Pancreas (tissue), 10 donors: ENCODE results near the gene ZNF362. TPM values are rescaled to one million over a fixed set of nuclear protein-coding genes. Genes with fewer than 3 reads are reported as not detected.

Source experiments
- ATAC-seq, 4 donors: fragments of 200-7000 bp; cut with Tn5 transposase; one replicate each; pipeline versions ENCODE4 v1.8.0 to v1.9.1; 2020; ENCODE audit warnings: mild to moderate bottlenecking in 4 of 4, moderate library complexity in 4 of 4
- DNase-seq, 6 donors: peaks; one replicate each; pipeline ENCODE4 v3.0.0-alpha.2; 2020
- FAIRE-seq: peaks from 2 replicates; lab custom pipeline; 2012; peaks lifted over from hg19 to GRCh38; lab: Jason Lieb, UNC
- H3K27ac ChIP-seq, 4 donors: fragments of 200-600 bp; sonication (generic); 1 replicate in 3 of 4; 2 replicates in 1 of 4; pipeline versions ENCODE4 v1.5.0 to v1.8.0; 2020
- H3K27me3 ChIP-seq, 4 donors: fragments of 200-600 bp; one replicate each; pipeline ENCODE4 v1.8.0; 2021
- H3K36me3 ChIP-seq, 3 donors: fragments of 200-600 bp; sonication (generic) in 1 of 3; one replicate each; pipeline versions ENCODE4 v1.5.0 to v1.8.0; 2020 to 2021
- H3K4me1 ChIP-seq, 3 donors: fragments of 200-600 bp; one replicate each; pipeline ENCODE4 v1.8.0; 2021
- H3K4me3 ChIP-seq, 4 donors: fragments of 200-600 bp; sonication (generic) in 2 of 4; one replicate each; pipeline versions ENCODE4 v1.5.0 to v1.8.0; 2020 to 2021
- H3K9me3 ChIP-seq, 4 donors: fragments of 200-600 bp; one replicate each; pipeline ENCODE4 v1.8.0; 2021
- WGBS, 2 donors: extraction: QIAGEN DNeasy Blood & Tissue Kit; methylation state at CpG; one replicate each; pipeline ENCODE4 v1.1.7; 2013; 5-methylcytosine and 5-hydroxymethylcytosine counted together
- intact Hi-C, 3 donors: fragments of 100-400 bp; cut with DNase I; formaldehyde crosslinking; loops; one replicate each; pipeline versions ENCODE4 v1.11.1 to v1.14.2; 2022
- polyA plus RNA-seq, 2 donors: library from polyadenylated mRNA; stranded (reverse); fragments of 200-250 nt; gene quantifications; one replicate each; pipeline ENCODE4 v1.2.3, GENCODE V29; 2013
- total RNA-seq, 6 donors: library from RNA; stranded (reverse); fragmentation: NEBNext Ultra II Directional in 4 of 6; extraction: Animal tissue kit (Norgen Biotek cat#: 25700) in 4 of 6; gene quantifications; one replicate each; pipeline versions ENCODE4 v1.2.1 to v1.2.4, GENCODE V29; 2021 to 2023
- TF ChIP-seq, protein P1 (sequence below), 4 donors: fragments of 200-600 bp; sonication (generic) in 3 of 4; IDR thresholded peaks; one replicate each; pipeline versions ENCODE4 v1.5.0 to v1.8.0; 2021; ENCODE audit warnings: antibody characterized with exemption in 4 of 4
- donor health status: healthy with polysubstance abuse.
- donor health status: DM: no; HTN: no; CAD: no; lungs with moderate emphysema.
- donor health status: DM: no; HTN: no; CAD: no.
- donor health status: control.
- donor health status: control.
- donor health status: Bipolar disorder and iron deficiency.
- donor health status: DM: yes; HTN: yes; CAD: no.
- donor health status: DM: no; HTN: no; CAD: no.
- donor health status: DM: no; HTN: no; CAD: no.
- donor health status: DM: yes; HTN: yes; CAD: no.

ZNF362 gene
- total and polyA plus RNA-seq, 8 donors = 11.8 to 19.7 (median 13.9) TPM

DNA sequence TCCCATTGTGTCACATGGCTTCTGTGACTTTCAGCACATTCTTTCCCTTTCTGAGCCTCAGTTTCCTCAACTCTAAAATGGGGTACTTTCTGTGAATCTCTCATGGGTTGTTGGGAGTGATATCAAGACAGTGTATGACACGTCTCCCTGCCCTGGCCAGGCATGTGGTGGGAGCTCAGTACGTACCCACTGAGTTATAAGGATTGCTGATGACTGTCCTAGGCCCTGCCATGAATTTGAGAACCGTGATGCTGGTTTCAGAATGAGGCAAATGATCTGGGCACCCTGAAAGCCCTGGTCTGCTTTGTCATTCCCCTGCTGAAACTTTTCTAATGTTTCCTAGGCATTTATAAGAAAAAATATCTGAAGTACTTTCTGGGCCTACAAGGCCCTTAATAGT is 3.6 kb downstream of the ZNF362 start:
- H3K4me1 ChIP-seq = peaks cover 8 to 16% (median 12%) of the 10 kb centered on the region in 3 donors
- WGBS, 2 donors = 92 to 96% methylated on average over 3 of the region's 3 CpGs
- ATAC-seq = no peak
- H3K27ac ChIP-seq = no peak overlapping the region
- TF ChIP-seq, protein P1, sequence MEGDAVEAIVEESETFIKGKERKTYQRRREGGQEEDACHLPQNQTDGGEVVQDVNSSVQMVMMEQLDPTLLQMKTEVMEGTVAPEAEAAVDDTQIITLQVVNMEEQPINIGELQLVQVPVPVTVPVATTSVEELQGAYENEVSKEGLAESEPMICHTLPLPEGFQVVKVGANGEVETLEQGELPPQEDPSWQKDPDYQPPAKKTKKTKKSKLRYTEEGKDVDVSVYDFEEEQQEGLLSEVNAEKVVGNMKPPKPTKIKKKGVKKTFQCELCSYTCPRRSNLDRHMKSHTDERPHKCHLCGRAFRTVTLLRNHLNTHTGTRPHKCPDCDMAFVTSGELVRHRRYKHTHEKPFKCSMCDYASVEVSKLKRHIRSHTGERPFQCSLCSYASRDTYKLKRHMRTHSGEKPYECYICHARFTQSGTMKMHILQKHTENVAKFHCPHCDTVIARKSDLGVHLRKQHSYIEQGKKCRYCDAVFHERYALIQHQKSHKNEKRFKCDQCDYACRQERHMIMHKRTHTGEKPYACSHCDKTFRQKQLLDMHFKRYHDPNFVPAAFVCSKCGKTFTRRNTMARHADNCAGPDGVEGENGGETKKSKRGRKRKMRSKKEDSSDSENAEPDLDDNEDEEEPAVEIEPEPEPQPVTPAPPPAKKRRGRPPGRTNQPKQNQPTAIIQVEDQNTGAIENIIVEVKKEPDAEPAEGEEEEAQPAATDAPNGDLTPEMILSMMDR (IDR thresholded peaks at IDR 0.05) = no peak
- H3K27me3 ChIP-seq = no peaks in the 10 kb centered on the region
- FAIRE-seq = no peak
- DNase-seq = peak in 1 of 6 donors; percentile 8
- intact Hi-C loops = no loop called here
- no peaks in the 10 kb centered on the region for H3K36me3 ChIP-seq
- H3K9me3 ChIP-seq = no peaks in the 10 kb centered on the region
- H3K4me3 ChIP-seq = no peak overlapping the region

DNA sequence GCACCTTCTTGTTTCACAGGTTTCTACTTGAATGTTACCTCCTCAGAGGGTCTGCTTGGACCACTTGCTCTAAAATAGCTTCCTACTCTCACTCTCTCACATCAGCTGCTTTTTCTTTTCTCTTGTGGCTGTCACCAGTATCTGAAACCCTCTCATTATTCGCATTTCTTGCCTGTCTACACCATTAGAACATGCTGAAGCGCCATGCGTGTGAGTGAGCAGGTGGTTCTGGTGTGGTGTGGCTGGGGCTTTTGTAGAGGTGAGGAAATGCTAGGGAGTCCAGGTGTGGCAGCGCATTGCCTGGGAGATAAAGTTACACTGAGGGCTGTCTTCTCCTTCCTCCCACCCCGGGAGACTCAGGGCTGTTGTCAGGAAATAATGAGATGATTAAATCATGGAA is 4.1 kb downstream of the ZNF362 start:
- FAIRE-seq (no peak), DNase-seq (no peak), ATAC-seq (no peak)
- no peak overlapping the region for H3K4me3 ChIP-seq
- intact Hi-C loops = no loop called here
- no peaks in the 10 kb centered on the region for H3K27me3 ChIP-seq
- no peaks in the 10 kb centered on the region for H3K9me3 ChIP-seq
- H3K36me3 ChIP-seq = no peaks in the 10 kb centered on the region
- WGBS, 2 donors = 60 to 68% methylated on average over 5 of the region's 5 CpGs
- TF ChIP-seq, protein P1 (IDR thresholded peaks at IDR 0.05) = no peak
- peaks cover 8 to 16% (median 12%) of the 10 kb centered on the region in 3 donors for H3K4me1 ChIP-seq
- H3K27ac ChIP-seq = no peak overlapping the region

- TF ChIP-seq, protein P1 (IDR thresholded peaks at IDR 0.05) = no peak
- DNase-seq = no peak
- no peak for FAIRE-seq
- 57% methylated on average over 7 of the region's 7 CpGs for whole genome bisulfite sequencing, 2 donors
- Histone ChIP-seq H3K36me3 (no peaks in the 10 kb centered on the region), H3K9me3 (no peaks in the 10 kb centered on the region), H3K27me3 (no peaks in the 10 kb centered on the region), H3K4me3 (no peak overlapping the region), H3K4me1 (peaks cover 8 to 16% (median 12%) of the 10 kb centered on the region in 3 donors), H3K27ac (no peak overlapping the region)
- ATAC-seq = no peak
- intact Hi-C loops = no loop called here
Measured at GRCh38 chr1:33261344-33261743, 5.1 kb downstream of the ZNF362 start.

DNA sequence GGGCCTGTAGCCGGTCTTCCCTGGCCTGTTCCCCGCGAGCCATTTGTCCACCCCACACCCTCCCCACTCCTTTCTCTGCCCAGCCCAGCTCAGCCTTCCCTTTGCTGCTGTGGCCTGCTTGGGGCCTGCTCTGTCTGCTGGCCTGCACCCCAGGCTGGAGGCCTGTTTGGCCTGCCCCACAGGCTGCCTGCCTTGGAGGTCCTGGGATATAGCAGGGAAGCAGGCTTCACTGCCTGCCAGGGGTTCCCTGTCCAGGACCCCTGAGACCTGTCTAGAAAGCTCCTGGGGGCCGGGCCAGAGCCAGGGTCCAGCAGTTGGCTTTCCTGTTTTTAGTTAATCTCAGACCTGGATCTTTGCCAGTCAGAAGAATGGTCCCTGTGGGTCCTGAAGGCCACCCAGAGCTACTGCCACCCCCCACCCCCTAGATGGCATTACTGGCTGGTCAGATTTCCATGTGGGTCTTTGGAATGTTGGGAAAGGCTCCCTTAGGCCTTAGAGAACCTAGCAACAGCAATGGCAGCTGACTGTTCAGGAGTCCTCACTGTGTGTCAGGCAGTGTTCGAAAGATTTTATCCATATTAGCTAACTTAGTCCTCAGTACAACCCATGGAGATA is 7.7 kb downstream of the ZNF362 start:
- intact Hi-C loops = no loop called here
- H3K4me3 ChIP-seq = no peak overlapping the region
- no peak overlapping the region for H3K27ac ChIP-seq
- DNase-seq (no peak), ATAC-seq (no peak), FAIRE-seq (no peak)
- WGBS, 2 donors = 89 to 90% methylated on average over 5 of the region's 5 CpGs
- no peaks in the 10 kb centered on the region for H3K27me3 ChIP-seq
- TF ChIP-seq, protein P1 (IDR thresholded peaks at IDR 0.05) = no peak
- H3K9me3 ChIP-seq = no peaks in the 10 kb centered on the region
- H3K4me1 ChIP-seq = peaks cover 0 to 8% (median 3%) of the 10 kb centered on the region in 3 donors
- H3K36me3 ChIP-seq = no peaks in the 10 kb centered on the region
